Ovary (tissue), 3 donors: Measurements from ENCODE around the gene IPPK.

Experiments
- EP300 ChIP-seq: sonication (generic); formaldehyde crosslinking; IDR thresholded peaks from one replicate; pipeline ENCODE4 v1.6.1; 2017; ENCODE audit warnings: antibody characterized with exemption
- POLR2A ChIP-seq: fragments of 450-650 bp; IDR thresholded peaks from one replicate; pipeline ENCODE4 v1.6.1; 2017; ENCODE audit warnings: antibody characterized with exemption, mild to moderate bottlenecking, moderate library complexity
- TF ChIP-seq, protein P1 (sequence below), 3 donors: fragments of 450-650 bp in 2 of 3; fragments of 200-600 bp in 1 of 3; IDR thresholded peaks; one replicate each; pipeline versions ENCODE4 v1.5.1 to v1.8.0; 2016 to 2022; ENCODE audit warnings: antibody characterized with exemption in 3 of 3, mild to moderate bottlenecking in 1 of 3
- donor health status: DM: no; HTN: no; CAD: no.

DNA sequence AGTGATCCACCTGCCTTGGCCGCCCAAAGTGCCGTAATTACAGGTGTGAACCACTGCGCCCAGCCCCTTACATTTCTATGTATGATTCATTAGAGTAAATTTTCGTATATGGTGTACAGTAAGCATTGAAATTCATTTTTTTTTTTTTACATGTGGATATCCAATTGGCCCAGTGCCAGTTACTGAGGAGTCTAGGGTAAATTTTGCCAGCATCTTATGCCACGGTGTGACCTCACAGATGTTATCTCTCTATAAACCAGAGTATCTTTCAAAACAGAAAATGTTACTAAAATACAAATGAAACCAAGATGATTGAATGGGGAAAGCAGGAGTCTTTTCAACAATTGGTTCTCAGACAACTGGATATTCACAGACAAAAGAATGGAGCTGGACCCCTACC, 64.7 kb downstream of the IPPK start:
- TF ChIP-seq POLR2A (no peak), EP300 (no peak)
- TF ChIP-seq, protein P1, sequence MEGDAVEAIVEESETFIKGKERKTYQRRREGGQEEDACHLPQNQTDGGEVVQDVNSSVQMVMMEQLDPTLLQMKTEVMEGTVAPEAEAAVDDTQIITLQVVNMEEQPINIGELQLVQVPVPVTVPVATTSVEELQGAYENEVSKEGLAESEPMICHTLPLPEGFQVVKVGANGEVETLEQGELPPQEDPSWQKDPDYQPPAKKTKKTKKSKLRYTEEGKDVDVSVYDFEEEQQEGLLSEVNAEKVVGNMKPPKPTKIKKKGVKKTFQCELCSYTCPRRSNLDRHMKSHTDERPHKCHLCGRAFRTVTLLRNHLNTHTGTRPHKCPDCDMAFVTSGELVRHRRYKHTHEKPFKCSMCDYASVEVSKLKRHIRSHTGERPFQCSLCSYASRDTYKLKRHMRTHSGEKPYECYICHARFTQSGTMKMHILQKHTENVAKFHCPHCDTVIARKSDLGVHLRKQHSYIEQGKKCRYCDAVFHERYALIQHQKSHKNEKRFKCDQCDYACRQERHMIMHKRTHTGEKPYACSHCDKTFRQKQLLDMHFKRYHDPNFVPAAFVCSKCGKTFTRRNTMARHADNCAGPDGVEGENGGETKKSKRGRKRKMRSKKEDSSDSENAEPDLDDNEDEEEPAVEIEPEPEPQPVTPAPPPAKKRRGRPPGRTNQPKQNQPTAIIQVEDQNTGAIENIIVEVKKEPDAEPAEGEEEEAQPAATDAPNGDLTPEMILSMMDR (IDR thresholded peaks at IDR 0.05), result no peak
